IPS DF 6.9 (cell line): ENCODE measurements around the gene RAB30.
"Not testable (repeated sequence)": the region's sequence is repeated elsewhere in the genome, so short reads cannot be mapped to it uniquely, and the experiment has no call there.

ENCODE experiments used
- DNase-seq: peaks from one replicate; pipeline ENCODE4 v3.0.0-alpha.2; 2013; ENCODE audit warnings: low read depth, low spot score
- H3K27ac ChIP-seq: one replicate; pipeline ENCODE4 v1.5.1; 2013; ENCODE audit warnings: low read length, control low read depth
- H3K27me3 ChIP-seq: 2 replicates; pipeline ENCODE4 v1.6.1; 2013; ENCODE audit warnings: mild to moderate bottlenecking, low read length; ENCODE audit not compliant: control insufficient read depth, insufficient read depth
- H3K36me3 ChIP-seq: 2 replicates; pipeline ENCODE4 v1.6.1; 2013; ENCODE audit warnings: low read length; ENCODE audit not compliant: control insufficient read depth, insufficient read depth
- H3K4me1 ChIP-seq: 2 replicates; pipeline ENCODE4 v1.6.1; 2013; ENCODE audit warnings: low read length; ENCODE audit not compliant: control insufficient read depth, insufficient read depth
- H3K4me3 ChIP-seq: 2 replicates; pipeline ENCODE4 v1.5.1; 2013; ENCODE audit warnings: mild to moderate bottlenecking, low read length
- H3K9me3 ChIP-seq: 2 replicates; pipeline ENCODE4 v1.6.1; 2013; ENCODE audit warnings: low read length, inconsistent platforms; ENCODE audit not compliant: control insufficient read depth, insufficient read depth
- WGBS: extraction: QIAGEN DNeasy Blood & Tissue Kit; methylation state at CpG from one replicate; pipeline ENCODE4 v1.1.7; 2013; ENCODE audit warnings: mixed read lengths, missing lambda C conversion rate; ENCODE audit not compliant: insufficient read length, insufficient coverage; 5-methylcytosine and 5-hydroxymethylcytosine counted together

Gene RAB30

GRCh38 chr11:82949352-82949751 lies 122.3 kb downstream of the RAB30 start:
- Histone ChIP-seq H3K36me3 (no peaks in the 10 kb centered on the region), H3K4me1 (no peaks in the 10 kb centered on the region), H3K9me3 (no peaks in the 10 kb centered on the region), H3K27ac (no peak overlapping the region), H3K27me3 (no peaks in the 10 kb centered on the region), H3K4me3 (no peak overlapping the region)
- DNase-seq = no peak

DNA sequence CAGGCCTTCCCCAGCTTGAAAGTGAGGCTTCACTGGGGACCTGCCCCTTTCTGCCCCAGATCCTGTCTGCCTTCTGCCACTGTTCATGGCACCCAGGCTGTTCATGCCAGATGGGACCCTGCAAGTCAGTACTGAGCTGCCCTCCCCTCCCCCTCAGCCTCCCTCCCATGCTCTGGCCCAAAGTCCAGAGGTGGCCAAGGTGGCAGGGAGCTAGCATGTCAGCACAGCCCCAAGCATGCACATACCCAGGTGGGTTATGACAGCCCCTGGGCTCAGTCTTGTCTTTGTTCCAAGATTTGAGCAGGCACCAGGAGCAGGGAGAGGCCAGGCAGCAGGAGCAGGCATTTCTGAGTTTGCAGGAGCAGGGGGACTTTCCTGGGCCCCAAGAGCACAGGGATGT lies 126.0 kb downstream of the RAB30 start:
- H3K36me3 ChIP-seq = no peaks in the 10 kb centered on the region
- no peaks in the 10 kb centered on the region for H3K27me3 ChIP-seq
- no peak overlapping the region for H3K27ac ChIP-seq
- no peak overlapping the region for H3K4me3 ChIP-seq
- H3K9me3 ChIP-seq = no peaks in the 10 kb centered on the region
- DNase-seq = no peak
- H3K4me1 ChIP-seq = no peaks in the 10 kb centered on the region; the same call in 1 of the 2 replicates

DNA sequence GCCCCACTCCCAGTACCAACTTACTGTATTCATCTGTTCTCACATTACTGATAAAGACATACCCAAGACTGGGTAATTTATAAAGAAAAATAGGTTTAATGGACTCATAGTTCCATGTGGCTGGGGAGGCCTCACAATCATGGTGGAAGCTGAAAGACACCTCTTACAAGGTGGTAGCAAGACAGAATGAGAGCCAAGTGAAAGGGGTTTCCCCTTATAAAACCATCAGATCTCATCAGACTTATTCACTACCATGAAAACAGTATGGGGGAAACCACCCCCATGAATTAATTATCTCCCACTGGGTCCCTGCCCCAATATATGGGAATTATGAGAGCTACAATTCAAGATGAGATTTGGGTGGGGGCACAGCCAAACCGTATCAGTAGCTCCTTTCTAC lies 126.7 kb downstream of the RAB30 start:
- not testable (repeated sequence) for H3K9me3 ChIP-seq, H3K27me3 ChIP-seq, H3K4me3 ChIP-seq, H3K4me1 ChIP-seq, H3K36me3 ChIP-seq, H3K27ac ChIP-seq, DNase-seq
- WGBS = no CpG with 5 or more reads among the region's 1 CpG

GRCh38 chr11:82944198-82944597 lies 127.5 kb downstream of the RAB30 start:
- Histone ChIP-seq H3K4me3 (no peak overlapping the region), H3K9me3 (no peaks in the 10 kb centered on the region), H3K27ac (no peak overlapping the region), H3K27me3 (no peaks in the 10 kb centered on the region), H3K36me3 (no peaks in the 10 kb centered on the region), H3K4me1 (no peaks in the 10 kb centered on the region; the same call in 1 of the 2 replicates)
- WGBS = no CpG with 5 or more reads among the region's 2 CpGs
- DNase-seq = no peak

DNA sequence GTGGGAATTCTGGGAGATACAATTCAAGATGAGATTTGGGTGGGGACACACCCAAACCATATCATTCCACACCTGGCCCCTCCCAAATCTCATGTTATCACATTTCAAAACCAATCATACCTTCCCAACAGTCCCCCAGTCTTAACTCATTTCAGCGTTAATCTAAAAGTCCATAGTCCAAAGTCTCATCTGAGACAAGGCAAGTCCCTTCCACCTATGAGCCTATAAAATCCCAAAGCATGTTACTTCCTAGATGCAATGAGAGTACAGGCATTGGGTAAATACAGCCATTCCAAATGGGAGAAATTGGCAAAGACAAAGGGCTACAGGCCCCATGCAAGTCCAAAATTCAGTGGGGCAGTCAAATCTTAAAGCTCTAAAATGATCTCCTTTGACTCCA lies 128.3 kb downstream of the RAB30 start:
- H3K27ac ChIP-seq, DNase-seq, H3K4me3 ChIP-seq, H3K36me3 ChIP-seq, H3K4me1 ChIP-seq, H3K27me3 ChIP-seq, H3K9me3 ChIP-seq: not testable (repeated sequence)
- no CpG with 5 or more reads among the region's 1 CpG for WGBS

DNA sequence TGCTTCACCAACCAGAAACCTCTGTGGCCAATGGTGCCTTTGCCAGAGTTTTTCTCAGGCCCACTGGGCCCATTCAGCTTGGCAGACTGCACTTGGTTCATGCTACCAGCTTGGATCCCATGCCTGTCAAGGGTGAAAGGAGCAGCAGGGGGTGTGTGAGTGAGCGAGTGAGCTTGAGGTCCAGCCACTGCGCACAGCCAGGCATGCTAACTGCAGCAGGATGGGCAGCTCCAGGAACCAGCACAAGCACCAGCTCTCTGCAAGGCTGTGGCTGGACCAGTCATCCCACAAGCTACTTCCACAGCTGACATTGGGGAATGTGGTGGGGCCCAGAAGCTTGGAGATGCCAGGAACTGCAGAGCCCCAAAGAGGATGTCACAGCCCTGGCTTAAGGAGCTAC lies 129.3 kb downstream of the RAB30 start:
- Histone ChIP-seq H3K27me3 (no peaks in the 10 kb centered on the region), H3K4me1 (no peaks in the 10 kb centered on the region; the same call in 1 of the 2 replicates), H3K4me3 (no peak overlapping the region), H3K27ac (no peak overlapping the region), H3K36me3 (no peaks in the 10 kb centered on the region), H3K9me3 (no peaks in the 10 kb centered on the region)
- WGBS = no CpG with 5 or more reads among the region's 2 CpGs
- DNase-seq = no peak

- Histone ChIP-seq H3K4me1 (no peaks in the 10 kb centered on the region; the same call in 1 of the 2 replicates), H3K4me3 (no peak overlapping the region), H3K27ac (no peak overlapping the region), H3K27me3 (no peaks in the 10 kb centered on the region), H3K9me3 (no peaks in the 10 kb centered on the region), H3K36me3 (no peaks in the 10 kb centered on the region)
- no CpG with 5 or more reads among the region's 2 CpGs for WGBS
- no peak for DNase-seq
Observed at GRCh38 chr11:82939456-82939855, 132.2 kb downstream of the RAB30 start.

- H3K9me3 ChIP-seq = no peaks in the 10 kb centered on the region
- no peak overlapping the region for H3K27ac ChIP-seq
- H3K27me3 ChIP-seq = no peaks in the 10 kb centered on the region
- no CpG with 5 or more reads among the region's 2 CpGs for WGBS
- no peaks in the 10 kb centered on the region; the same call in 1 of the 2 replicates for H3K4me1 ChIP-seq
- H3K36me3 ChIP-seq = no peaks in the 10 kb centered on the region; the same call in 1 of the 2 replicates
- no peak overlapping the region for H3K4me3 ChIP-seq
- DNase-seq = no peak
Observed at GRCh38 chr11:82937554-82937953, 134.1 kb downstream of the RAB30 start.

- Histone ChIP-seq H3K27ac (no peak overlapping the region), H3K36me3 (no peaks in the 10 kb centered on the region; the same call in 1 of the 2 replicates), H3K4me1 (no peaks in the 10 kb centered on the region), H3K4me3 (no peak overlapping the region), H3K9me3 (no peaks in the 10 kb centered on the region), H3K27me3 (no peaks in the 10 kb centered on the region)
- DNase-seq = no peak
- no CpG with 5 or more reads among the region's 3 CpGs for WGBS
Observed at GRCh38 chr11:82936261-82936660, 135.4 kb downstream of the RAB30 start.

DNA sequence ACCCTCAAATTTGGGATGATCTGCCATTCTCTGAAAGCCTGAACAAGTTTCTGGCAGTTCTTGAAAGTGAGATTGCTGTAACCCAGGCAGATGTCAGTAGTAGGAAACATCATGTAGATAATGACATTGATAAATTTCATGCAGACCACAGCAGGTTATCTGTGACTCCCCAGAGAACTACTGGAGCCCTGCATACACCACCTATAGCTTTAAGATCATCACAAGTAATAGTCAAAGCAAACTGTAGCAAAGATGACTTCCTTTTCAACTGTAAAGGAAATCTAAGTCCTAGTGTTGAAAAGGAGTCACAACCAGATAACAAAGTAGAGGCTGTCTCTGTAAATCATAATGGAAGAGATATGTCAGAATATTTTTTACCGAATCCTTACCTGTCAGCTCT lies 139.1 kb downstream of the RAB30 start:
- H3K4me1 ChIP-seq = no peaks in the 10 kb centered on the region

DNA sequence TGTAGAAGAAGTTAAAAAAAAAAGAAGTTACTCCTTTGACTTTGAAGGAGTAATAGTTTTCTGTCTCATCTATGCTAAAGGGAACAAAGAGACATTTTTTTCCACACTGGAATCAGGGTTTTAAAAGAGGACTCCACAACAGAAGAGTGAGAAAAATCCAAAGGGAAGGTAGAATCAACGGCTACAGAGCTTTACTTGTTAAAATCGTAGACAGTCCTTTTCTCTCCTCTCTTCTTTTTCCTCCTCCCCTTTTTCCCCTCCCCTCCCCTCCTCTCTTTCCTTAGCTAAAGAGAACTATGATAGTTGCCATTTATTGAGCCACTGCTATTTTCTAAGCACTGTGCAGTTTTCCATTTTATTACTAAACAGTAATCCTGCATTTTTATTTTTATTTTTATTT lies 141.0 kb downstream of the RAB30 start:
- H3K36me3 ChIP-seq = no peaks in the 10 kb centered on the region; the same call in 1 of the 2 replicates
- H3K27ac ChIP-seq = no peak overlapping the region
- H3K4me1 ChIP-seq = no peaks in the 10 kb centered on the region
- no peak overlapping the region for H3K4me3 ChIP-seq
- no peaks in the 10 kb centered on the region for H3K9me3 ChIP-seq
- no peaks in the 10 kb centered on the region for H3K27me3 ChIP-seq
- WGBS = no CpG with 5 or more reads among the region's 2 CpGs
- DNase-seq = no peak

More for the DNA sequence above, 139.1 kb downstream of the RAB30 start:
- no peak for DNase-seq
- Histone ChIP-seq H3K36me3 (no peaks in the 10 kb centered on the region; the same call in 1 of the 2 replicates), H3K9me3 (no peaks in the 10 kb centered on the region), H3K27ac (no peak overlapping the region), H3K27me3 (no peaks in the 10 kb centered on the region), H3K4me3 (no peak overlapping the region)
- WGBS = no CpG with 5 or more reads among the region's 1 CpG
